Sigmoid colon (tissue), 7 donors: ENCODE results near the gene GLRA3. TPM values are rescaled to one million over a fixed set of nuclear protein-coding genes. Genes with fewer than 3 reads are reported as not detected.

Source experiments
- DNase-seq: peaks from one replicate; pipeline ENCODE4 v3.0.0-alpha.2; 2019
- H3K27ac ChIP-seq, 4 donors: fragments of 200-600 bp; sonication (generic); one replicate each; pipeline ENCODE4 v1.5.1; 2016 to 2019; ENCODE audit warnings: mild to moderate bottlenecking in 1 of 4
- H3K27me3 ChIP-seq, 3 donors: fragments of 200-600 bp; sonication (generic); one replicate each; pipeline ENCODE4 v1.5.1; 2019; ENCODE audit warnings: mild to moderate bottlenecking in 1 of 3
- H3K36me3 ChIP-seq, 4 donors: fragments of 200-600 bp; sonication (generic); one replicate each; pipeline ENCODE4 v1.5.1; 2016 to 2019
- H3K4me1 ChIP-seq, 4 donors: fragments of 200-600 bp; sonication (generic); one replicate each; pipeline ENCODE4 v1.5.1; 2017 to 2019
- H3K4me3 ChIP-seq, 4 donors: fragments of 200-600 bp; sonication (generic); one replicate each; pipeline ENCODE4 v1.5.1; 2017 to 2019; ENCODE audit warnings: mild to moderate bottlenecking in 2 of 4, moderate library complexity in 1 of 4
- H3K9me3 ChIP-seq, 4 donors: fragments of 200-600 bp in 3 of 4; sonication (generic) in 3 of 4; one replicate each; pipeline versions ENCODE4 v1.5.1 to v1.6.1; 2013 to 2019
- EP300 ChIP-seq, 4 donors: sonication (generic); formaldehyde crosslinking; IDR thresholded peaks; one replicate each; pipeline ENCODE4 v1.6.1; 2017; ENCODE audit warnings: antibody characterized with exemption in 4 of 4
- POLR2A ChIP-seq, 2 donors: fragments of 450-650 bp; IDR thresholded peaks; one replicate each; pipeline ENCODE4 v1.6.1; 2016; ENCODE audit warnings: antibody characterized with exemption in 2 of 2, mild to moderate bottlenecking in 2 of 2, moderate library complexity in 2 of 2
- POLR2AphosphoS5 ChIP-seq, 4 donors: sonication (generic); formaldehyde crosslinking; IDR thresholded peaks; one replicate each; pipeline ENCODE4 v1.6.1; 2017; ENCODE audit warnings: antibody characterized with exemption in 4 of 4
- WGBS, 2 donors: extraction: QIAGEN DNeasy Blood & Tissue Kit; methylation state at CpG; one replicate each; pipeline ENCODE4 v1.1.7; 2013; 5-methylcytosine and 5-hydroxymethylcytosine counted together
- intact Hi-C: fragments of 100-400 bp; cut with DNase I; formaldehyde crosslinking; loops from one replicate; pipeline ENCODE4 v1.15.1; 2023
- polyA plus RNA-seq, 3 donors: library from polyadenylated mRNA; stranded (reverse); fragments of 200-250 nt; gene quantifications; one replicate each; pipeline ENCODE4 v1.2.3, GENCODE V29; 2013
- total RNA-seq, 4 donors: library from RNA; depleted of rRNA; stranded (reverse); fragments of >200 nt; gene quantifications; one replicate each; pipeline ENCODE4 v1.1.0, GENCODE V29; 2016
- TF ChIP-seq, protein P1 (sequence below), 4 experiments: fragments of 450-650 bp in 3 of 4; fragments of 200-600 bp in 1 of 4; IDR thresholded peaks; one replicate each; pipeline ENCODE4 v1.5.1; 2016 to 2019; ENCODE audit warnings: antibody characterized with exemption in 4 of 4, mild to moderate bottlenecking in 3 of 4, moderate library complexity in 2 of 4
- donor health status: healthy with polysubstance abuse.
- donor health status: Bipolar disorder and iron deficiency.
- donor health status: healthy.

Gene GLRA3
- total and polyA plus RNA-seq, 7 donors = under 0.01 to 0.33 (median 0.04) TPM; not detected in 2

DNA sequence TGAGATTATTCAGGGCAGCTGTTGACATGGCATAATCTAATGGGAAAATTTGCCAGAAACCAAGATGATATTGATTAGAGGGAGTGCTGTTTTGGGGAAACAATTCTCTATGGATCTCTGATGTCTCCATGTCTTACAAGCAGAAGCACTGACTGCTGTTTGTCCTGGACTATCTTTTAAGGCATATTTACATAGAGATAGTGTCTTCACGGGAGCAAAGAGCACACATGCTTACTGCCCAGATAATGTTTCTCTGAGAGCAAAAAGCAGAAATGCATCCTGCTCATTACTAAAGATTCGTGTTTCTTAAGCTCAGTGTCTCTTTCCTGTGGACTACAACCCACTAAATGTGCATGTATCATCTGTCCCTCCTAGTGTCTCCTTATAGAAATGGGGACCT lies 41.3 kb upstream of the GLRA3 start:
- no peak overlapping the region for H3K27ac ChIP-seq
- WGBS, 2 donors = 12 to 21% methylated on average over 2 of the region's 2 CpGs
- no peaks in the 10 kb centered on the region for H3K4me1 ChIP-seq
- H3K36me3 ChIP-seq = no peaks in the 10 kb centered on the region
- DNase-seq = no peak
- no peaks in the 10 kb centered on the region for H3K27me3 ChIP-seq
- intact Hi-C loops = no loop called here
- H3K9me3 ChIP-seq = peaks cover 0 to 2% (median 0%) of the 10 kb centered on the region in 4 donors
- no peak overlapping the region for H3K4me3 ChIP-seq
- no peak for TF ChIP-seq POLR2A (IDR thresholded peaks at IDR 0.05)
- TF ChIP-seq EP300 (IDR thresholded peaks at IDR 0.05) = no peak
- no peak for TF ChIP-seq POLR2AphosphoS5 (IDR thresholded peaks at IDR 0.05)
- TF ChIP-seq, protein P1, sequence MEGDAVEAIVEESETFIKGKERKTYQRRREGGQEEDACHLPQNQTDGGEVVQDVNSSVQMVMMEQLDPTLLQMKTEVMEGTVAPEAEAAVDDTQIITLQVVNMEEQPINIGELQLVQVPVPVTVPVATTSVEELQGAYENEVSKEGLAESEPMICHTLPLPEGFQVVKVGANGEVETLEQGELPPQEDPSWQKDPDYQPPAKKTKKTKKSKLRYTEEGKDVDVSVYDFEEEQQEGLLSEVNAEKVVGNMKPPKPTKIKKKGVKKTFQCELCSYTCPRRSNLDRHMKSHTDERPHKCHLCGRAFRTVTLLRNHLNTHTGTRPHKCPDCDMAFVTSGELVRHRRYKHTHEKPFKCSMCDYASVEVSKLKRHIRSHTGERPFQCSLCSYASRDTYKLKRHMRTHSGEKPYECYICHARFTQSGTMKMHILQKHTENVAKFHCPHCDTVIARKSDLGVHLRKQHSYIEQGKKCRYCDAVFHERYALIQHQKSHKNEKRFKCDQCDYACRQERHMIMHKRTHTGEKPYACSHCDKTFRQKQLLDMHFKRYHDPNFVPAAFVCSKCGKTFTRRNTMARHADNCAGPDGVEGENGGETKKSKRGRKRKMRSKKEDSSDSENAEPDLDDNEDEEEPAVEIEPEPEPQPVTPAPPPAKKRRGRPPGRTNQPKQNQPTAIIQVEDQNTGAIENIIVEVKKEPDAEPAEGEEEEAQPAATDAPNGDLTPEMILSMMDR (IDR thresholded peaks at IDR 0.05) = no peak

DNA sequence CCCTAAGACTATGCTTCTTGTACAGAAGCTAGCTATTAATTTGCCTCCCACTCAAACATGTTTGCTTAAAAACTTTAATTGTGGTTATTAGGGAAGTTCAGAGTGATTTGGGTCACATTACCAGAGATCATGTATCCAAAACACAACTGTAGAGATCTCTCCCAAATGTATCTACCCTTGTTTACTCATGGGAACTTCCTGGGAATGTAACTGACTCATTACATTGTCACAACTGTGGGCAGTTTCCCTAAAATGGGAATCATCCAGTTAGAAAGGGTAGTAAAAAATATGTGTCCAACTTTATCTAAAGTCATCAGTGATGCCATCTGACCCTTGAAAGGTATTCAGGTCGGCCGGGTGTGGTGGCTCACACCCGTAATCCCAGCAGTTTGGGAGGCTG lies 40.3 kb upstream of the GLRA3 start:
- WGBS, 2 donors = 64 to 72% methylated on average over 3 of the region's 3 CpGs
- DNase-seq = no peak
- Histone ChIP-seq H3K27me3 (no peaks in the 10 kb centered on the region), H3K27ac (no peak overlapping the region), H3K4me1 (no peaks in the 10 kb centered on the region), H3K36me3 (no peaks in the 10 kb centered on the region), H3K9me3 (peaks cover 0 to 2% (median 0%) of the 10 kb centered on the region in 4 donors), H3K4me3 (no peak overlapping the region)
- intact Hi-C loops = no loop called here
- TF ChIP-seq POLR2A (IDR thresholded peaks at IDR 0.05) (no peak), POLR2AphosphoS5 (IDR thresholded peaks at IDR 0.05) (no peak), EP300 (IDR thresholded peaks at IDR 0.05) (no peak)
- TF ChIP-seq, protein P1 (IDR thresholded peaks at IDR 0.05) = no peak

DNA sequence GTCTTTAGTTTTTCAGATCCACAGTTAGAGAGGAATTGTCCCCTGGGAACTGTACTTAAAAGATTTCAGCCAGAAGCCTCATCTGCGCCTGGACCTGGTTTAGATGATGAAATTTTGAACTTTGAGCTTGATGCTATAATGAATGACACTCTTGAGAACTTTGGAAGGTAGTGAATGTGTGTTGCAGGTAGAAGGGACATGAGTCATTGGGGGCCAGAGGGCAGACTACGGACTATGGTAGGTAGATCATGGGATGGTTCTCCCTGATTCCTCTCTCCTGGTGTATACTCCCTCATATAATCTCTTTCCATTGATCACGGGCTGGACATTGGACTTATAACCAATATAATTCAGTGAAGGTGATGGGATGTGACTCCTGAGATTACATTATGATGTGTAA lies 38.9 kb upstream of the GLRA3 start:
- Histone ChIP-seq H3K27me3 (no peaks in the 10 kb centered on the region), H3K9me3 (peaks cover 0 to 2% (median 0%) of the 10 kb centered on the region in 4 donors), H3K4me1 (no peaks in the 10 kb centered on the region), H3K4me3 (no peak overlapping the region), H3K36me3 (no peaks in the 10 kb centered on the region), H3K27ac (no peak overlapping the region)
- intact Hi-C loops = no loop called here
- no peak for TF ChIP-seq POLR2AphosphoS5 (IDR thresholded peaks at IDR 0.05)
- TF ChIP-seq, protein P1 (IDR thresholded peaks at IDR 0.05) = no peak
- 69 to 78% methylated on average over 3 of the region's 3 CpGs for WGBS, 2 donors
- DNase-seq = no peak

DNA sequence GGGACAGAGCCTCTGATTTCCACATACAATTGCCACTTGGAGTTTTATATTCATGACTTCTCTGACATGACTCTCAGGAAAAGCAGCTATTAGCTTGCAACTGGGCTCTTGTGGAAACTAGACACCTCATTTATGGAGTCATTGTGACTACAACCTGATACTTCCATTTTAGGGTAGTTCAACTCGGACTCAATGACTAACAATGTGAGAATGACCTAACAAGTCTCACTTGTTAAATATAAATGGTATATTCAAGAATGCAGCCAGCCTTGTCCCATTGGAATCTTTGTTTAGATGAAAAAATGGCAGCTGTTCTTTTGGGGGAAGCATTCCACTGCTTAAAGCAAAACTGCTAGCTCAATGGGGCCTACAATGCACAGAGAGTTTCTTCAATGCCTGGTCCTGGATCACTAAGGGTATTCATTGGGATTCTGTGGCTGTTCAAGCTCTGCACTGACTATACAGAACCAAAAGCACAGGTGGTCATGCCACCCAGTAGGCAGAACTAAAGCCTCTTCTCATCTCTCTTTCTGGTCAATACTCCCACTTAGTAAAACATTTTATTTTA lies 36.5 kb upstream of the GLRA3 start:
- WGBS, 2 donors = 54 to 77% methylated on average over 1 of the region's 1 CpG
- Histone ChIP-seq H3K27ac (no peak overlapping the region), H3K9me3 (peaks cover 0 to 2% (median 0%) of the 10 kb centered on the region in 4 donors), H3K27me3 (no peaks in the 10 kb centered on the region), H3K36me3 (no peaks in the 10 kb centered on the region), H3K4me1 (no peaks in the 10 kb centered on the region), H3K4me3 (no peak overlapping the region)
- intact Hi-C loops = no loop called here
- no peak for DNase-seq
- no peak for TF ChIP-seq EP300 (IDR thresholded peaks at IDR 0.05)
- no peak for TF ChIP-seq POLR2AphosphoS5 (IDR thresholded peaks at IDR 0.05)
- TF ChIP-seq, protein P1 (IDR thresholded peaks at IDR 0.05) = no peak
- no peak for TF ChIP-seq POLR2A (IDR thresholded peaks at IDR 0.05)

DNA sequence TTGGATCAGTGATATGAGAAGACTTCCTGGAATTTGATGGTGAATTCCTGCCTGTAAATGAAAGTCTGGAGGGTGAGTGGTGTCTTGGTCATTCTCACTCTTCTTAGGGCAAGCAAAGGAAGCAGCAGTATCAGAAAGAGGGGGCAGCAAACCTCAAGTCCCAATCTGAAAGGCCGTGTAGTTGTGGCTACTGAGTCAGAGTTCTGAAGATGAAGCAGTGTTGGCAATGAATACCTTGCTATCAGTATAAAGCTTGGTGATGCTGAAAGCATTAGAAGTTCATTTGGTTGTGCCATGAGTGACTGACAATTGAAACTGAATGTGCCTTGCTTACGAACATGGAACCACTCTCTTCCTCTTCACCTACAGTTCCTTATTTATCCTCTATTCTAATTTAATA lies 35.0 kb upstream of the GLRA3 start:
- Histone ChIP-seq H3K4me1 (no peaks in the 10 kb centered on the region), H3K4me3 (no peak overlapping the region), H3K27ac (no peak overlapping the region), H3K36me3 (no peaks in the 10 kb centered on the region), H3K27me3 (no peaks in the 10 kb centered on the region), H3K9me3 (peaks cover 0 to 2% (median 0%) of the 10 kb centered on the region in 4 donors)
- DNase-seq = no peak
- TF ChIP-seq EP300 (IDR thresholded peaks at IDR 0.05) (no peak), POLR2A (IDR thresholded peaks at IDR 0.05) (no peak), POLR2AphosphoS5 (IDR thresholded peaks at IDR 0.05) (no peak)
- TF ChIP-seq, protein P1 (IDR thresholded peaks at IDR 0.05) = no peak
- 81% methylated on average over 2 of the region's 2 CpGs for WGBS, 2 donors
- intact Hi-C loops = no loop called here
